HFFc6 (cell line): ENCODE data around the gene NR3C1. TPM values are rescaled to one million over a fixed set of nuclear protein-coding genes. Genes with fewer than 3 reads are reported as not detected.
A peak's percentile ranks its signal among the peaks of the same experiment; 100 is the strongest.

Experiments
- DNase-seq: peaks from one replicate; pipeline ENCODE4 v3.0.0-alpha.2; 2018
- H3K27ac Mint-ChIP-seq: 2 replicates; pipeline ENCODE4 v1.8.0; 2020; ENCODE audit warnings: mild to moderate bottlenecking, mixed read lengths
- H3K27me3 Mint-ChIP-seq: 2 replicates; pipeline ENCODE4 v1.8.0; 2021; ENCODE audit warnings: mild to moderate bottlenecking, moderate library complexity, mixed read lengths; ENCODE audit not compliant: insufficient read depth
- H3K36me3 Mint-ChIP-seq: 2 replicates; pipeline ENCODE4 v1.8.0; 2021; ENCODE audit warnings: low read depth, mixed read lengths
- H3K4me1 Mint-ChIP-seq: 2 replicates; pipeline ENCODE4 v1.8.0; 2020; ENCODE audit warnings: low read depth, mixed read lengths
- H3K4me3 Mint-ChIP-seq: 2 replicates; pipeline ENCODE4 v1.8.0; 2020; ENCODE audit warnings: mild to moderate bottlenecking, moderate library complexity, mixed read lengths
- H3K9me3 Mint-ChIP-seq: 2 replicates; pipeline ENCODE4 v1.8.0; 2020; ENCODE audit warnings: mild to moderate bottlenecking, mixed read lengths
- CTCF ChIP-seq: fragments of 200-600 bp; sonication (generic); IDR thresholded peaks from 2 replicates; pipeline ENCODE4 v1.5.0; 2021; ENCODE audit warnings: antibody characterized with exemption, mild to moderate bottlenecking
- total RNA-seq, 6 experiments: library from RNA; stranded (reverse); fragmentation: NEBNext Ultra II Directional; extraction: Animal tissue kit (Norgen Biotek cat#: 25700); gene quantifications; 2 replicates in 1 of 6; 3 replicates in 5 of 6; pipeline ENCODE4 v1.2.3, GENCODE V29; 2021

Gene NR3C1
- total RNA-seq, 6 experiments from 2014 or later, result 61.6 to 86.9 (median 71.5) TPM

DNA sequence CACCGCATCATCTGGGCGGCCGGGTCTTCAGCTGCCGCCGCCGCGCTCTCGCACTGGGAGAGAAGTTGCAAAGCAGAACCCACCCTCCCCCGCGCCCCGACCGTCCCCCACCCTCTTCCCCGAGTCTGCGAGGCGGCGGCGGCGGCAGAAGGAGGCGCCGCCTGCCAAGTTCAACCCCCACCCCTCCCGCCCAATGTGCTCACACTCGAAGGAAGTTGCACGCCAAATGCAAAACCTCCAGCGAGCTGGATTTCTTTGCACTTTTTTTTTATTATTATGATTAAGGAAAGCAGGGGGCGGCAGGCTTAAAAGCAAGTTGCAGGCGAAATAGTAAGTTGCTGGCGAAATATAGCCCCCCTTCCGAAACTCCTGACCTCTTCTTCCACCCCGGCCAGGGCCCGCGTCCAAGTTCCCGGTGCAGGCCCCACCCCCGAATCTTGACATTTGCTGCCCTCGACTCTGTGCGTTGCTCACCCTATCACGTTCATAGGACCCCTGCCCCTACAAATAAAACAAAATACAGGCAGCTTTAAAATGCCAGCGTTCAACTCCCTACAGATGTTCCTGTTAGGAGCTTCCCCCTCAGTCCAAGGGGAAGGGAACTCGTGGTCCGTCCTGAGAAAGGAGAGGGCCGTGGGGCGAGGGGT, 1.1 kb upstream of the NR3C1 start:
- H3K9me3 Mint-ChIP-seq, result no peaks in the 10 kb centered on the region
- DNase-seq, result peak; percentile 86
- peak; percentile 30 for TF ChIP-seq CTCF
- peaks cover 29% of the 10 kb centered on the region for H3K36me3 Mint-ChIP-seq
- peaks cover 56% of the 10 kb centered on the region for H3K4me1 Mint-ChIP-seq
- peaks cover 2% of the 10 kb centered on the region for H3K27me3 Mint-ChIP-seq
- H3K27ac Mint-ChIP-seq, result peak overlapping the region; percentile 99
- peak overlapping the region; percentile 92 for H3K4me3 Mint-ChIP-seq

- peaks cover 68% of the 10 kb centered on the region for H3K4me1 Mint-ChIP-seq
- H3K9me3 Mint-ChIP-seq, result no peaks in the 10 kb centered on the region
- H3K36me3 Mint-ChIP-seq, result peaks cover 40% of the 10 kb centered on the region
- no peak for TF ChIP-seq CTCF
- H3K27me3 Mint-ChIP-seq, result peaks cover 2% of the 10 kb centered on the region
- peak overlapping the region; percentile 72 for H3K27ac Mint-ChIP-seq
- DNase-seq, result no peak
- peak overlapping the region; percentile 94 for H3K4me3 Mint-ChIP-seq
These were observed 223 bp downstream of the NR3C1 start for GRCh38 chr5:143403334-143403592.

- peaks cover 2% of the 10 kb centered on the region for H3K27me3 Mint-ChIP-seq
- peaks cover 74% of the 10 kb centered on the region for H3K4me1 Mint-ChIP-seq
- peak overlapping the region; percentile 72 for H3K27ac Mint-ChIP-seq
- H3K4me3 Mint-ChIP-seq, result peak overlapping the region; percentile 94
- H3K36me3 Mint-ChIP-seq, result peaks cover 40% of the 10 kb centered on the region
- TF ChIP-seq CTCF, result peak; percentile 43; the same call in 1 of the 2 replicates
- peak; percentile 41 for DNase-seq
- H3K9me3 Mint-ChIP-seq, result no peaks in the 10 kb centered on the region
These were observed 743 bp downstream of the NR3C1 start for GRCh38 chr5:143402553-143403333.

DNA sequence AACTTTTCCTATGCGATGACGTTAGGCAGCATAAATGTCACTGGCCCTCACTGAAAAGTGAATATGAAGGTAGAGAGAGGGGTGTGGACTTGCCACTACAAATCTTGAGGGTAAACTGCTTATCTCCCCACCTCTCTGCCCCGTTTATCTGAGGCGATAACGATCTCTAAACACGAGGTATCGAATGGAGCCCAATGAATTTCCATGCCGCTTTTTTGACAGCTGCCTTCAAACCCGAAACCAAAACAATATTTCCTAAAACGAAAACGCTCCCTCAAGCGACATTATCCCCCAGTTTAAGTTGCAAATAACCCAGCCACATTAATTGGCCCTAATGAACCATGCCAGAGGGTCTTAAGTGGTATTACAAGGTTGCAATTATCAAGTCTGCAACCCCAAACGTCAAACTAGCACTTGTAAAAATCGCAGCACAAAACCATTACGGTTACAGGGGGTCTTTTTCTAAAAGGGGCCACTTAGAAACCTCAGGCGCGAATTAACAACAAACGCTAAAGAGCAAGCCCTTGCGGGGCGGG, 1.4 kb downstream of the NR3C1 start:
- peaks cover 2% of the 10 kb centered on the region for H3K27me3 Mint-ChIP-seq
- TF ChIP-seq CTCF, result no peak
- peak overlapping the region; percentile 66 for H3K27ac Mint-ChIP-seq
- no peak for DNase-seq
- no peaks in the 10 kb centered on the region for H3K9me3 Mint-ChIP-seq
- H3K36me3 Mint-ChIP-seq, result peaks cover 40% of the 10 kb centered on the region
- peaks cover 75% of the 10 kb centered on the region for H3K4me1 Mint-ChIP-seq
- H3K4me3 Mint-ChIP-seq, result peak overlapping the region; percentile 94

DNA sequence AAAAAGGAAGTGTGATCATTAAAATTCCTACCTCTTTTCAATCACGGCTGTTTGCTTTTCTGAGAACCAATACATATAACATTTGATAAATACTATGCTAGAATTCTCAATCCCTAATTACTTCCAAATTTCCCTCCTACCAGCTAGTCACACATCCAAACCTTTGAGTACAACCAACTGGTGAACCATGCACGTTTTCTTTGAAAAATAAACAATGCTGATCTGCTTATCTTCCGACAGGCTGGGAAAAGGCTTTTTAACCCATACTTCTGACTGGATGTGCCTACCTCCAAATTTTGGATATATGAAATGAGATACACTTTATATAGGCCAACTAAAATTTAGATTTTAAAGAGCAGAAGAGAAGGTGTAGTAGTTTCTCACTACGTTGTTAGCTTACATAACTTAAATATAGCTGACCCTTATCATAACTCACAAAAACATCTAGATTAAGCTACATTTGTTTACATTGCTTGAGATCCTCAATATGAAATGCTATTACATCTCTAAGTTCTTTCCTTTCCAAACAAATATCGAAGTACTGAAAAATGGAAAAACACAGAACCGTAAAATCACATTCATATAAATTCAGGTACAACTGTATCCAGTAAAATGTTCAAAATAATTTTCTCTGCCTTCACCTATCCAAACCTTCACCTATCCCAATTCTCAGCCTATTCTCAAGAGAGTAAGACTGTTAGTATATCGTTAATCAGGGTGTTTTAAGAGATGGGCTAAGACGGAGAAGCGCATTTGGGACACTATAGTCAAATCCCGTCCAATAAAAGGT, 2.1 kb downstream of the NR3C1 start:
- H3K27me3 Mint-ChIP-seq, result peaks cover 2% of the 10 kb centered on the region
- peaks cover 42% of the 10 kb centered on the region for H3K36me3 Mint-ChIP-seq
- TF ChIP-seq CTCF, result no peak
- H3K9me3 Mint-ChIP-seq, result no peaks in the 10 kb centered on the region
- peak overlapping the region; percentile 94 for H3K4me3 Mint-ChIP-seq
- DNase-seq, result no peak
- H3K4me1 Mint-ChIP-seq, result peaks cover 75% of the 10 kb centered on the region
- H3K27ac Mint-ChIP-seq, result peak overlapping the region; percentile 23; the same call in 1 of the 2 replicates
